Mesendoderm (in vitro differentiated cells): ENCODE measurements around the gene GSN.

Source experiments
- DNase-seq: peaks from one replicate; pipeline ENCODE4 v3.0.0; 2013
- H2AK5ac ChIP-seq: 2 replicates; pipeline ENCODE4 v1.6.1; 2013; ENCODE audit warnings: low read length, inconsistent platforms
- H2BK120ac ChIP-seq: 2 replicates; pipeline ENCODE4 v1.6.1; 2013; ENCODE audit warnings: low read depth, mild to moderate bottlenecking, low read length, moderate library complexity, mixed read lengths
- H2BK15ac ChIP-seq: replicated peaks from 2 replicates; pipeline ENCODE4 v1.6.1; 2013; ENCODE audit warnings: low read depth, mild to moderate bottlenecking, moderate library complexity
- H2BK5ac ChIP-seq: 2 replicates; pipeline ENCODE4 v1.6.1; 2013; ENCODE audit warnings: low read length, inconsistent platforms
- H3K18ac ChIP-seq: 2 replicates; pipeline ENCODE4 v1.6.1; 2013; ENCODE audit warnings: mild to moderate bottlenecking, low read length, mixed read lengths
- H3K23ac ChIP-seq: one replicate; pipeline ENCODE4 v1.6.1; 2013; ENCODE audit warnings: low read length
- H3K27ac ChIP-seq: 2 replicates; pipeline ENCODE4 v1.5.1; 2013; ENCODE audit warnings: low read depth, mild to moderate bottlenecking, inconsistent platforms, low read length, moderate library complexity
- H3K27me3 ChIP-seq: 2 replicates; pipeline ENCODE4 v1.6.1; 2013; ENCODE audit warnings: low read length, control low read depth, mild to moderate bottlenecking, inconsistent platforms; ENCODE audit not compliant: insufficient read depth, poor library complexity
- H3K36me3 ChIP-seq: 2 replicates; pipeline ENCODE4 v1.6.1; 2013; ENCODE audit warnings: low read length, inconsistent platforms; ENCODE audit not compliant: control insufficient read depth, insufficient read depth
- H3K4ac ChIP-seq: one replicate; pipeline ENCODE4 v1.6.1; 2013; ENCODE audit warnings: low read depth, mild to moderate bottlenecking, low read length, moderate library complexity
- H3K4me1 ChIP-seq: 2 replicates; pipeline ENCODE4 v1.6.1; 2013; ENCODE audit warnings: low read depth, low read length, inconsistent platforms; ENCODE audit not compliant: control insufficient read depth
- H3K4me2 ChIP-seq: 2 replicates; pipeline ENCODE4 v1.6.1; 2013; ENCODE audit warnings: low read length
- H3K4me3 ChIP-seq: 2 replicates; pipeline ENCODE4 v1.5.1; 2013; ENCODE audit warnings: mild to moderate bottlenecking, low read length
- H3K56ac ChIP-seq: one replicate; pipeline ENCODE4 v1.6.1; 2013; ENCODE audit warnings: low read length
- H3K79me1 ChIP-seq: 2 replicates; pipeline ENCODE4 v1.6.1; 2013; ENCODE audit warnings: low read length, inconsistent platforms
- H3K79me2 ChIP-seq: 2 replicates; pipeline ENCODE4 v1.6.1; 2013; ENCODE audit warnings: mild to moderate bottlenecking, low read length; ENCODE audit not compliant: control insufficient read depth, insufficient read depth
- H3K9ac ChIP-seq: 2 replicates; pipeline ENCODE4 v1.6.1; 2013; ENCODE audit warnings: low read length, inconsistent platforms
- H4K5ac ChIP-seq: one replicate; pipeline ENCODE4 v1.6.1; 2013; ENCODE audit warnings: low read length
- H4K8ac ChIP-seq: one replicate; pipeline ENCODE4 v1.6.1; 2013; ENCODE audit warnings: low read depth, mild to moderate bottlenecking, control low read depth, low read length, moderate library complexity
- WGBS: extraction: QIAGEN DNeasy Blood & Tissue Kit; methylation state at CpG from one replicate; pipeline ENCODE4 v1.1.7; 2013; ENCODE audit warnings: low lambda C conversion rate, missing lambda C conversion rate; ENCODE audit not compliant: insufficient coverage; ENCODE audit errors: extremely low coverage; 5-methylcytosine and 5-hydroxymethylcytosine counted together

GSN gene

DNA sequence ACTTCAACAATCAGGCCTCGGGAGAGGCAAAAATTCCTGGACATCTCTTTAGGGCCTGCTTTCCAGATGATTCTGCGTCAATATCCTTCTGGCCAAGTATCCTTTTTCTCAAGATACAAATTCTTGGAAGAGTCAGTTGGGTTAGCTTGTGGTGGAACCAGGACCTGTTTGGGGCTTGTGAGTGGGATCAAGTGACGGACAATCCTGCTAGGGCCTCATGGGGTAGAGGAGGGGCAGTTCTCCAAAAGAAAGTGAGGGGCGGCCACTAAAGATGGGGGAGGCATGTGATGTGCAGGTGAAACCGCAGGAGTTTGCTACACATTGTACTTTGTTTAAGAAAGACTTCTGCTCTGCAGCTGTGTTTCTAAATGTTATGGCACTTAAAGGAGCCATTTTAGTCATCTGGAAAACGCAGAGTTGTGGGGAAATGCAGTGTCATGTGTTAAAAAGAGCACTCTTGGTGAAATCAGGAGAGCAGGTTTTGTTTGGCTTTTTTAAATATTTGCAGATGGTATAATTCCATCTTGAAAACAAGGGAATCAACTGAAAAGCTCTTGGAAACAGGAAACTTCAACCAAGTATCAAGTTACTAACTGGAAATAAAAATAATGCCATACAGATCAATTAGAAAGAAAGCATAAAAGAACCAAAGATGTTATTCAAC is 27.4 kb upstream of the GSN start:
- no peaks in the 10 kb centered on the region for H3K79me2 ChIP-seq
- H3K4me1 ChIP-seq, result no peaks in the 10 kb centered on the region
- H2BK15ac ChIP-seq, result no peak overlapping the region
- H3K79me1 ChIP-seq, result no peaks in the 10 kb centered on the region
- H4K5ac ChIP-seq, result no peak overlapping the region
- H3K4ac ChIP-seq, result no peak overlapping the region
- H2BK120ac ChIP-seq, result no peak overlapping the region
- no peak overlapping the region for H3K56ac ChIP-seq
- no peak overlapping the region for H2BK5ac ChIP-seq
- H3K9ac ChIP-seq, result no peak overlapping the region
- no peak overlapping the region for H3K18ac ChIP-seq
- DNase-seq, result no peak
- no peak overlapping the region for H3K23ac ChIP-seq
- H3K36me3 ChIP-seq, result no peaks in the 10 kb centered on the region
- no peak overlapping the region for H3K4me2 ChIP-seq
- H3K4me3 ChIP-seq, result no peak overlapping the region
- WGBS, result no CpG with 5 or more reads among the region's 6 CpGs
- H3K27me3 ChIP-seq, result no peaks in the 10 kb centered on the region
- no peak overlapping the region for H2AK5ac ChIP-seq
- no peak overlapping the region for H4K8ac ChIP-seq
- H3K27ac ChIP-seq, result no peak overlapping the region

- Histone ChIP-seq H3K56ac (no peak overlapping the region), H3K27me3 (no peaks in the 10 kb centered on the region), H3K79me1 (no peaks in the 10 kb centered on the region), H2BK120ac (no peak overlapping the region), H3K36me3 (no peaks in the 10 kb centered on the region), H3K23ac (no peak overlapping the region), H3K79me2 (no peaks in the 10 kb centered on the region), H2AK5ac (no peak overlapping the region), H3K27ac (no peak overlapping the region), H2BK5ac (no peak overlapping the region), H2BK15ac (no peak overlapping the region), H3K4me2 (no peak overlapping the region), H3K18ac (no peak overlapping the region), H4K5ac (no peak overlapping the region), H3K4me1 (no peaks in the 10 kb centered on the region), H4K8ac (no peak overlapping the region), H3K4me3 (no peak overlapping the region), H3K4ac (no peak overlapping the region), H3K9ac (no peak overlapping the region)
- DNase-seq, result no peak
- no CpG with 5 or more reads among the region's 5 CpGs for WGBS
Measured at GRCh38 chr9:121242219-121242958, 25.6 kb upstream of the GSN start.

GRCh38 chr9:121242959-121243346 is 25.0 kb upstream of the GSN start:
- DNase-seq, result no peak
- no peak overlapping the region for H4K5ac ChIP-seq
- H3K79me2 ChIP-seq, result no peaks in the 10 kb centered on the region
- H4K8ac ChIP-seq, result no peak overlapping the region
- no peak overlapping the region for H3K27ac ChIP-seq
- no peaks in the 10 kb centered on the region for H3K27me3 ChIP-seq
- no peak overlapping the region for H3K4me2 ChIP-seq
- no peak overlapping the region for H3K56ac ChIP-seq
- no peak overlapping the region for H3K18ac ChIP-seq
- no peak overlapping the region for H3K4ac ChIP-seq
- H2AK5ac ChIP-seq, result no peak overlapping the region
- no peak overlapping the region for H2BK120ac ChIP-seq
- H2BK15ac ChIP-seq, result no peak overlapping the region
- no CpG with 5 or more reads among the region's 4 CpGs for WGBS
- no peak overlapping the region for H3K23ac ChIP-seq
- H2BK5ac ChIP-seq, result no peak overlapping the region
- H3K79me1 ChIP-seq, result no peaks in the 10 kb centered on the region
- H3K36me3 ChIP-seq, result no peaks in the 10 kb centered on the region
- no peaks in the 10 kb centered on the region for H3K4me1 ChIP-seq
- H3K9ac ChIP-seq, result no peak overlapping the region
- H3K4me3 ChIP-seq, result no peak overlapping the region

GRCh38 chr9:121246821-121247561 is 21.0 kb upstream of the GSN start:
- Histone ChIP-seq H3K79me2 (no peaks in the 10 kb centered on the region), H4K5ac (no peak overlapping the region), H3K18ac (no peak overlapping the region), H3K56ac (no peak overlapping the region), H3K4me1 (no peaks in the 10 kb centered on the region), H3K4me3 (no peak overlapping the region), H3K4ac (no peak overlapping the region), H3K27me3 (no peaks in the 10 kb centered on the region), H2BK15ac (no peak overlapping the region), H3K23ac (no peak overlapping the region), H2BK5ac (no peak overlapping the region), H3K4me2 (no peak overlapping the region), H3K9ac (no peak overlapping the region), H3K36me3 (no peaks in the 10 kb centered on the region), H4K8ac (no peak overlapping the region), H2BK120ac (no peak overlapping the region), H3K79me1 (no peaks in the 10 kb centered on the region), H3K27ac (no peak overlapping the region), H2AK5ac (no peak overlapping the region)
- DNase-seq, result no peak
- WGBS, result no CpG with 5 or more reads among the region's 12 CpGs

DNA sequence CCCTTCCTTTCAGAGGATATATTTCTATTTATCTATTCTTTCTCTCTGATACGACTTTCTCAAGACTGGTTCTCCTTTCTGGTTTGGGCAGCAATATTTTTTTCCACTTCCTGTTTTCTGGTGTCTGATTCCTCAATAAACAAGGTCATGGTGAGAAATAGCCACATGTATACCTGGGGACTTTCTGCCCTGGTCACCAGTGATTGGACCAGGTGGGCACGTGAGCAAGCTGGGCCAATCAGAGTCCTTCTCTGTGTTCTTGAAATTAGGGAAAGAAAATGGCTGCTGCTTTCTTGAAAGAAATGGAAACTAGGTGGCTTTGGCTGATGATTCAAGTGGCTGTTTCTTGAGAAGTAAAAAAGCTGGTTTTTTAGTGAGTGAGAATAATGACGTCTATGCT is 18.4 kb upstream of the GSN start:
- Histone ChIP-seq H3K79me1 (no peaks in the 10 kb centered on the region), H3K56ac (no peak overlapping the region), H4K5ac (no peak overlapping the region), H3K9ac (no peak overlapping the region), H3K79me2 (no peaks in the 10 kb centered on the region), H2BK5ac (no peak overlapping the region), H2BK15ac (no peak overlapping the region), H4K8ac (no peak overlapping the region), H3K4me3 (no peak overlapping the region), H3K27me3 (no peaks in the 10 kb centered on the region), H2BK120ac (no peak overlapping the region), H3K4ac (no peak overlapping the region), H3K4me2 (no peak overlapping the region), H3K23ac (no peak overlapping the region), H2AK5ac (no peak overlapping the region), H3K18ac (no peak overlapping the region), H3K4me1 (no peaks in the 10 kb centered on the region), H3K27ac (no peak overlapping the region), H3K36me3 (no peaks in the 10 kb centered on the region)
- WGBS, result no CpG with 5 or more reads among the region's 3 CpGs
- no peak for DNase-seq
